Small intestine (tissue), 7 donors: ENCODE measurements around the gene SEMA4D. TPM values are rescaled to one million over a fixed set of nuclear protein-coding genes. Genes with fewer than 3 reads are reported as not detected.

ENCODE experiments used
- DNase-seq, 2 donors: peaks; one replicate each; pipeline versions ENCODE4 v3.0.0 to v3.0.0-alpha.2; 2013
- FAIRE-seq: peaks from 2 replicates; lab custom pipeline; 2012; peaks lifted over from hg19 to GRCh38; lab: Jason Lieb, UNC
- H3K27ac ChIP-seq, 3 donors: one replicate each; pipeline ENCODE4 v1.5.1; 2013; ENCODE audit warnings: low read length in 2 of 3, mild to moderate bottlenecking in 2 of 3, control low read depth in 1 of 3, inconsistent platforms in 1 of 3, low read depth in 1 of 3, moderate library complexity in 1 of 3
- H3K27me3 ChIP-seq, 3 donors: one replicate each; pipeline ENCODE4 v1.6.1; 2013; ENCODE audit warnings: low read length in 3 of 3, inconsistent platforms in 1 of 3; ENCODE audit not compliant: control insufficient read depth in 3 of 3, insufficient read depth in 3 of 3
- H3K36me3 ChIP-seq, 3 donors: one replicate each; pipeline ENCODE4 v1.6.1; 2013; ENCODE audit warnings: low read length in 3 of 3, inconsistent platforms in 1 of 3, low read depth in 1 of 3, mild to moderate bottlenecking in 1 of 3, moderate library complexity in 1 of 3; ENCODE audit not compliant: control insufficient read depth in 3 of 3, insufficient read depth in 2 of 3
- H3K4me1 ChIP-seq, 3 donors: one replicate each; pipeline ENCODE4 v1.6.1; 2013; ENCODE audit warnings: low read length in 2 of 3, inconsistent platforms in 1 of 3, low read depth in 1 of 3, mild to moderate bottlenecking in 1 of 3, moderate library complexity in 1 of 3; ENCODE audit not compliant: control insufficient read depth in 3 of 3, insufficient read depth in 2 of 3
- H3K4me3 ChIP-seq, 3 donors: one replicate each; pipeline ENCODE4 v1.5.1; 2013; ENCODE audit warnings: low read length in 3 of 3, control low read depth in 1 of 3, inconsistent platforms in 1 of 3, low read depth in 1 of 3, mild to moderate bottlenecking in 1 of 3, moderate library complexity in 1 of 3
- H3K9me3 ChIP-seq, 2 donors: one replicate each; pipeline ENCODE4 v1.6.1; 2013; ENCODE audit warnings: low read depth in 1 of 2, low read length in 1 of 2; ENCODE audit not compliant: control insufficient read depth in 2 of 2, insufficient read depth in 1 of 2
- WGBS, 3 donors: extraction: QIAGEN DNeasy Blood & Tissue Kit; methylation state at CpG; one replicate each; pipeline ENCODE4 v1.1.7; 2013; 5-methylcytosine and 5-hydroxymethylcytosine counted together
- polyA plus RNA-seq, 4 donors: library from polyadenylated mRNA; stranded (reverse) in 3 of 4; unstranded in 1 of 4; fragments of 200-250 nt in 3 of 4; fragments of 120-200 nt in 1 of 4; gene quantifications; one replicate each; pipeline versions ENCODE4 v1.2.1 to v1.2.3, GENCODE V29; 2013
- donor health status: healthy with polysubstance abuse.
- donor health status: control.
- donor health status: control.
- donor health status: Bipolar disorder and iron deficiency.
- donor health status: healthy.

The SEMA4D gene
- polyA plus RNA-seq, 4 donors = 0.67 to 29.7 (median 6.7) TPM

- Histone ChIP-seq H3K9me3 (peaks cover 0 to 3% of the 10 kb centered on the region in 2 donors), H3K27ac (no peak overlapping the region), H3K36me3 (peaks cover 0 to 2% (median 0%) of the 10 kb centered on the region in 3 donors), H3K4me3 (no peak overlapping the region), H3K4me1 (peaks cover 0 to 2% (median 0%) of the 10 kb centered on the region in 3 donors), H3K27me3 (no peaks in the 10 kb centered on the region)
- FAIRE-seq (no peak), DNase-seq (no peak)
- 94 to 95% (median 95%) methylated on average over 8 of the region's 8 CpGs for WGBS, 3 donors
Measured at GRCh38 chr9:89539374-89539773, 41.5 kb upstream of the SEMA4D start.

- WGBS, 3 donors = 70 to 89% (median 84%) methylated on average over 9 of the region's 9 CpGs
Measured at GRCh38 chr9:89538871-89539270, 41.0 kb upstream of the SEMA4D start.

GRCh38 chr9:89537166-89537565 is 39.3 kb upstream of the SEMA4D start:
- H3K4me1 ChIP-seq = peaks cover 0 to 4% (median 0%) of the 10 kb centered on the region in 3 donors
- H3K4me3 ChIP-seq = no peak overlapping the region
- no peak for DNase-seq
- FAIRE-seq = no peak
- peaks cover 0 to 3% of the 10 kb centered on the region in 2 donors for H3K9me3 ChIP-seq
- H3K27ac ChIP-seq = peak overlapping the region in 2 of 3 donors; percentile 60 to 68
- 73 to 84% (median 81%) methylated on average over 4 of the region's 4 CpGs for WGBS, 3 donors
- H3K36me3 ChIP-seq = peaks cover 0 to 2% (median 0%) of the 10 kb centered on the region in 3 donors
- H3K27me3 ChIP-seq = no peaks in the 10 kb centered on the region

More at GRCh38 chr9:89538871-89539270, 41.0 kb upstream of the SEMA4D start:
- peaks cover 0 to 2% (median 0%) of the 10 kb centered on the region in 3 donors for H3K36me3 ChIP-seq
- peaks cover 0 to 3% of the 10 kb centered on the region in 2 donors for H3K9me3 ChIP-seq
- H3K4me1 ChIP-seq = peaks cover 0 to 4% (median 0%) of the 10 kb centered on the region in 3 donors
- no peak overlapping the region for H3K4me3 ChIP-seq
- no peaks in the 10 kb centered on the region for H3K27me3 ChIP-seq
- FAIRE-seq = no peak
- DNase-seq = no peak
- no peak overlapping the region for H3K27ac ChIP-seq

GRCh38 chr9:89536600-89536999 is 38.7 kb upstream of the SEMA4D start:
- peaks cover 0 to 4% (median 0%) of the 10 kb centered on the region in 3 donors for H3K4me1 ChIP-seq
- 72 to 83% (median 74%) methylated on average over 5 of the region's 5 CpGs for WGBS, 3 donors
- FAIRE-seq (no peak), DNase-seq (no peak)
- peaks cover 0 to 6% of the 10 kb centered on the region in 2 donors for H3K9me3 ChIP-seq
- H3K36me3 ChIP-seq = peaks cover 0 to 2% (median 0%) of the 10 kb centered on the region in 3 donors
- H3K4me3 ChIP-seq = no peak overlapping the region
- peak overlapping the region in 2 of 3 donors; percentile 60 to 68 for H3K27ac ChIP-seq
- no peaks in the 10 kb centered on the region for H3K27me3 ChIP-seq

- Histone ChIP-seq H3K36me3 (peaks cover 0 to 2% (median 0%) of the 10 kb centered on the region in 3 donors), H3K4me1 (peaks cover 0 to 4% (median 0%) of the 10 kb centered on the region in 3 donors), H3K27me3 (no peaks in the 10 kb centered on the region), H3K27ac (no peak overlapping the region), H3K4me3 (no peak overlapping the region), H3K9me3 (peaks cover 0 to 8% of the 10 kb centered on the region in 2 donors)
- FAIRE-seq (no peak), DNase-seq (peak in 1 of 2 donors; percentile 48)
- WGBS, 3 donors = 48 to 79% (median 62%) methylated on average over 5 of the region's 5 CpGs
Measured at GRCh38 chr9:89536145-89536574, 38.2 kb upstream of the SEMA4D start.

- 83 to 88% (median 87%) methylated on average over 3 of the region's 3 CpGs for WGBS, 3 donors
- Histone ChIP-seq H3K27ac (peak overlapping the region in 1 of 3 donors; percentile 38), H3K27me3 (no peaks in the 10 kb centered on the region), H3K36me3 (peaks cover 0 to 2% (median 0%) of the 10 kb centered on the region in 3 donors), H3K4me3 (no peak overlapping the region), H3K4me1 (peaks cover 0 to 4% (median 0%) of the 10 kb centered on the region in 3 donors), H3K9me3 (peaks cover 0 to 15% of the 10 kb centered on the region in 2 donors)
- FAIRE-seq = no peak
- no peak for DNase-seq
Measured at GRCh38 chr9:89535461-89535860, 37.5 kb upstream of the SEMA4D start.

- Histone ChIP-seq H3K9me3 (peaks cover 0 to 18% of the 10 kb centered on the region in 2 donors), H3K27ac (no peak overlapping the region), H3K27me3 (no peaks in the 10 kb centered on the region), H3K36me3 (peaks cover 0 to 2% (median 0%) of the 10 kb centered on the region in 3 donors), H3K4me3 (no peak overlapping the region), H3K4me1 (peaks cover 0 to 4% (median 0%) of the 10 kb centered on the region in 3 donors)
- FAIRE-seq (no peak), DNase-seq (peak in 1 of 2 donors; percentile 31)
- 80 to 86% (median 82%) methylated on average over 13 of the region's 13 CpGs for WGBS, 3 donors
Measured at GRCh38 chr9:89534515-89535287, 36.8 kb upstream of the SEMA4D start.

GRCh38 chr9:89533411-89534095 is 35.6 kb upstream of the SEMA4D start:
- 82 to 84% (median 82%) methylated on average over 10 of the region's 10 CpGs for WGBS, 3 donors
- no peak overlapping the region for H3K4me3 ChIP-seq
- H3K27ac ChIP-seq = no peak overlapping the region
- peaks cover 0 to 4% (median 0%) of the 10 kb centered on the region in 3 donors for H3K4me1 ChIP-seq
- FAIRE-seq (no peak), DNase-seq (no peak)
- peaks cover 0 to 26% of the 10 kb centered on the region in 2 donors for H3K9me3 ChIP-seq
- H3K36me3 ChIP-seq = no peaks in the 10 kb centered on the region
- H3K27me3 ChIP-seq = no peaks in the 10 kb centered on the region
